GM12878 (cell line): ENCODE data around the gene IL34. TPM values are rescaled to one million over a fixed set of nuclear protein-coding genes. Genes with fewer than 3 reads are reported as not detected.

Experiments used
- ATAC-seq: fragments of 200-7000 bp; cut with Tn5 transposase; 3 replicates; pipeline ENCODE4 v1.9.1; 2020; ENCODE audit warnings: mild to moderate bottlenecking, moderate library complexity
- BruUV-seq: library from RNA; stranded (reverse); fragments of 400-500 nt; replicated peaks from 2 replicates; lab custom pipeline; 2021; lab: Mats Ljungman, UMichigan
- CTCF ChIA-PET: fragments of 300-600 bp; sonication (Branson Sonifier 250); formaldehyde crosslinking; extraction: SDS; loops from one replicate; lab custom pipeline; 2021; ENCODE audit warnings: inconsistent platforms; lab: Yijun Ruan, JAX
- POLR2A ChIA-PET: fragments of 350-600 bp; formaldehyde crosslinking; extraction: SDS; loops from one replicate; lab custom pipeline; 2021; ENCODE audit warnings: inconsistent platforms; lab: Charles Lee
- RAD21 ChIA-PET: fragments of 300-600 bp; sonication (Branson Sonifier 250); formaldehyde crosslinking; loops from one replicate; lab custom pipeline; 2023; ENCODE audit warnings: antibody characterized with exemption; ENCODE audit not compliant: unreplicated experiment; lab: Charles Lee
- SMC1A ChIA-PET: fragments of 300-600 bp; sonication (Branson Sonifier 250); formaldehyde crosslinking; loops from one replicate; lab custom pipeline; 2023; ENCODE audit not compliant: unreplicated experiment, uncharacterized antibody; lab: Charles Lee
- DNase-seq: peaks from one replicate; pipeline ENCODE4 v3.0.0-alpha.2; 2011; ENCODE audit warnings: low read depth, low spot score
- FAIRE-seq: peaks from 3 replicates; lab custom pipeline; 2011; peaks lifted over from hg19 to GRCh38; lab: Jason Lieb, UNC
- H2AFZ ChIP-seq: 2 replicates; pipeline ENCODE4 v1.6.0; 2011; ENCODE audit warnings: low read depth, low read length, control low read depth; ENCODE audit not compliant: control insufficient read depth
- H3K27ac ChIP-seq: 2 replicates; pipeline ENCODE4 v1.5.1; 2011; ENCODE audit warnings: control low read depth; ENCODE audit not compliant: control insufficient read depth, insufficient read depth
- H3K27me3 ChIP-seq, 2 experiments: replicated peaks in 1 of 2; 2 replicates each; pipeline versions ENCODE4 v1.6.0 to v1.6.1; 2011; ENCODE audit warnings: low read length in 1 of 2; ENCODE audit not compliant: control insufficient read depth in 2 of 2, insufficient read depth in 2 of 2
- H3K36me3 ChIP-seq, 2 experiments: 2 replicates each; pipeline ENCODE4 v1.5.1; 2011; ENCODE audit warnings: low read length in 1 of 2; ENCODE audit not compliant: control insufficient read depth in 2 of 2, insufficient read depth in 2 of 2
- H3K4me1 ChIP-seq: 2 replicates; pipeline ENCODE4 v1.6.1; 2011; ENCODE audit warnings: mild to moderate bottlenecking, low read length, moderate library complexity, mixed read lengths; ENCODE audit not compliant: control insufficient read depth, insufficient read depth
- H3K4me2 ChIP-seq: 2 replicates; pipeline ENCODE4 v1.6.0; 2011; ENCODE audit warnings: control low read depth; ENCODE audit not compliant: control insufficient read depth, insufficient read depth
- H3K4me3 ChIP-seq: fragments of 200-600 bp; sonication (generic); 2 replicates; pipeline ENCODE4 v1.5.1; 2016
- H3K79me2 ChIP-seq: 2 replicates; pipeline ENCODE4 v1.6.0; 2011; ENCODE audit warnings: low read length; ENCODE audit not compliant: control insufficient read depth, insufficient read depth
- H3K9ac ChIP-seq: 2 replicates; pipeline ENCODE4 v1.8.0; 2011; ENCODE audit warnings: low read length, control low read depth, mixed read lengths; ENCODE audit not compliant: control insufficient read depth, insufficient read depth
- H3K9me3 ChIP-seq: replicated peaks from 3 replicates; pipeline ENCODE4 v1.5.1; 2011; ENCODE audit warnings: mild to moderate bottlenecking, low read length; ENCODE audit not compliant: control insufficient read depth, insufficient read depth
- H4K20me1 ChIP-seq: 2 replicates; pipeline ENCODE4 v1.6.0; 2011; ENCODE audit not compliant: control insufficient read depth, insufficient read depth
- ASH2L ChIP-seq: fragments of 300-600, 200-600 bp; sonication (generic); IDR thresholded peaks from 2 replicates; pipeline ENCODE4 v1.6.1; 2017; ENCODE audit warnings: low read depth, mild to moderate bottlenecking, borderline replicate concordance
- BCL11A ChIP-seq: IDR thresholded peaks from 2 replicates; pipeline ENCODE4 v1.6.1; 2011; ENCODE audit warnings: low read depth, low read length
- CBX5 ChIP-seq: sonication (generic); IDR thresholded peaks from 2 replicates; pipeline ENCODE4 v1.6.1; 2016; ENCODE audit warnings: low read depth, moderate library complexity, mild to moderate bottlenecking, inconsistent platforms
- GATAD2B ChIP-seq: fragments of 450-650 bp; conservative IDR thresholded peaks from 2 replicates; pipeline ENCODE4 v1.6.1; 2017; ENCODE audit warnings: low read depth, mild to moderate bottlenecking, moderate library complexity
- IRF4 ChIP-seq: IDR thresholded peaks from 2 replicates; pipeline ENCODE4 v1.6.1; 2011; ENCODE audit warnings: low read depth, low read length
- KDM1A ChIP-seq: fragments of 200-600 bp; sonication (generic); IDR thresholded peaks from 2 replicates; pipeline ENCODE4 v1.6.1; 2016; ENCODE audit warnings: borderline replicate concordance
- MTA3 ChIP-seq: IDR thresholded peaks from 2 replicates; pipeline ENCODE4 v1.6.1; 2012; ENCODE audit warnings: low read length, inconsistent platforms, borderline replicate concordance
- NRF1 ChIP-seq: conservative IDR thresholded peaks from 2 replicates; pipeline ENCODE4 v1.6.1; 2011; ENCODE audit warnings: mild to moderate bottlenecking, low read depth, low read length, improper control_type of control experiment
- PML ChIP-seq: IDR thresholded peaks from 2 replicates; pipeline ENCODE4 v1.6.1; 2012; ENCODE audit warnings: low read length, inconsistent platforms
- POLR2AphosphoS5 ChIP-seq: IDR thresholded peaks from 2 replicates; pipeline ENCODE4 v1.6.1; 2011; ENCODE audit warnings: mild to moderate bottlenecking, low read length, inconsistent platforms
- SIX5 ChIP-seq: IDR thresholded peaks from 2 replicates; pipeline ENCODE4 v1.6.1; 2011; ENCODE audit warnings: mild to moderate bottlenecking, low read depth, low read length, moderate library complexity; ENCODE audit not compliant: severe bottlenecking
- WGBS: methylation state at CpG from one replicate; pipeline ENCODE4 v1.1.6; 2016; ENCODE audit warnings: low lambda C conversion rate; ENCODE audit not compliant: insufficient replicate concordance, insufficient coverage; ENCODE audit errors: missing lambda C conversion rate; 5-methylcytosine and 5-hydroxymethylcytosine counted together
- in situ Hi-C: fragments of 300-500 bp; cut with MboI; formaldehyde crosslinking; loops from 9 replicates; pipeline ENCODE4 v1.14.3; 2018; ENCODE audit warnings: mixed read lengths
- intact Hi-C: fragments of 100-400 bp; cut with micrococcal nuclease; formaldehyde crosslinking; loops from one replicate; pipeline ENCODE4 v1.14.2; 2022; ENCODE audit not compliant: unreplicated experiment
- polyA plus RNA-seq, 11 experiments: library from polyadenylated mRNA; depleted of rRNA in 4 of 11; unstranded in 6 of 11; stranded (reverse) in 5 of 11; fragments of >200 nt; fragmentation: Nextera tagmentation in 4 of 11; fragmentation: Illumina TruSeq in 1 of 11; extraction: Ambion mirVana in 4 of 11; extraction: Trizol in 1 of 11; gene quantifications; 1 replicate in 1 of 11; 2 replicates in 10 of 11; pipeline versions ENCODE4 v1.2.1 to v1.2.3, GENCODE V29; 2011 to 2016; ENCODE audit warnings: inconsistent platforms in 2 of 11, missing spikeins in 2 of 11, low read depth in 1 of 11
- total RNA-seq, 4 experiments: library from RNA; depleted of rRNA in 3 of 4; stranded (reverse); fragments of >200 nt in 3 of 4; fragmentation: Illumina TruSeq in 1 of 4; extraction: Trizol in 1 of 4; gene quantifications; 2 replicates each; pipeline versions ENCODE4 v1.2.1 to v1.2.3, GENCODE V29; 2013 to 2021
- TF ChIP-seq, protein P1 (sequence below): fragments of 450-650 bp; IDR thresholded peaks from 2 replicates; pipeline ENCODE4 v1.6.1; 2018; ENCODE audit warnings: borderline replicate concordance, mild to moderate bottlenecking; ENCODE audit not compliant: partially characterized antibody
- TF ChIP-seq, protein P2 (sequence below): fragments of 450-650 bp; IDR thresholded peaks from 2 replicates; pipeline ENCODE4 v1.6.1; 2017; ENCODE audit warnings: mild to moderate bottlenecking, moderate library complexity

IL34 gene
- total and polyA plus RNA-seq, 10 of the 15 experiments (the other 5 are each of a cell fraction or from before 2014, with no cell fraction given), result 0.27 to 0.40 TPM; not detected in 8

- Histone ChIP-seq H3K9me3 (no peaks in the 10 kb centered on the region), H3K27ac (no peak overlapping the region), H3K4me2 (no peak overlapping the region), H3K9ac (no peak overlapping the region), H4K20me1 (no peaks in the 10 kb centered on the region), H3K36me3 (no peaks in the 10 kb centered on the region; a peak in 3 of 4 replicates), H2AFZ (no peak overlapping the region), H3K27me3 (no peaks in the 10 kb centered on the region), H3K79me2 (no peaks in the 10 kb centered on the region), H3K4me3 (no peak overlapping the region), H3K4me1 (no peaks in the 10 kb centered on the region)
- CTCF ChIA-PET, result no interaction called here
- DNase-seq (no peak), ATAC-seq (no peak), FAIRE-seq (no peak)
- intact Hi-C loops (no loop called here), in situ Hi-C loops (no loop called here)
- RAD21 ChIA-PET, result no interaction called here
- 71% methylated on average over 3 of the region's 3 CpGs for WGBS
- SMC1A ChIA-PET, result no interaction called here
- POLR2A ChIA-PET, result no interaction called here
- TF ChIP-seq, protein P1, sequence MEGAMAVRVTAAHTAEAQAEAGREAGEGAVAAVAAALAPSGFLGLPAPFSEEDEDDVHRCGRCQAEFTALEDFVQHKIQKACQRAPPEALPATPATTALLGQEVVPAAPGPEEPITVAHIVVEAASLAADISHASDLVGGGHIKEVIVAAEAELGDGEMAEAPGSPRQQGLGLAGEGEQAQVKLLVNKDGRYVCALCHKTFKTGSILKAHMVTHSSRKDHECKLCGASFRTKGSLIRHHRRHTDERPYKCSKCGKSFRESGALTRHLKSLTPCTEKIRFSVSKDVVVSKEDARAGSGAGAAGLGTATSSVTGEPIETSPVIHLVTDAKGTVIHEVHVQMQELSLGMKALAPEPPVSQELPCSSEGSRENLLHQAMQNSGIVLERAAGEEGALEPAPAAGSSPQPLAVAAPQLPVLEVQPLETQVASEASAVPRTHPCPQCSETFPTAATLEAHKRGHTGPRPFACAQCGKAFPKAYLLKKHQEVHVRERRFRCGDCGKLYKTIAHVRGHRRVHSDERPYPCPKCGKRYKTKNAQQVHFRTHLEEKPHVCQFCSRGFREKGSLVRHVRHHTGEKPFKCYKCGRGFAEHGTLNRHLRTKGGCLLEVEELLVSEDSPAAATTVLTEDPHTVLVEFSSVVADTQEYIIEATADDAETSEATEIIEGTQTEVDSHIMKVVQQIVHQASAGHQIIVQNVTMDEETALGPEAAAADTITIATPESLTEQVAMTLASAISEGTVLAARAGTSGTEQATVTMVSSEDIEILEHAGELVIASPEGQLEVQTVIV, result no peak
- no peak for TF ChIP-seq ASH2L
- no peak for TF ChIP-seq SIX5
- no peak for TF ChIP-seq IRF4
- no TSS peak for BruUV-seq
These were observed 54.7 kb downstream of the IL34 start for GRCh38 chr16:70701036-70701435.

- ChIA-PET RAD21 (no interaction called here), SMC1A (no interaction called here), POLR2A (no interaction called here), CTCF (no interaction called here)
- 94% methylated on average over 9 of the region's 9 CpGs for WGBS
- no peak overlapping the region for H3K4me3 ChIP-seq
- H3K36me3 ChIP-seq, result no peaks in the 10 kb centered on the region; a peak in 3 of 4 replicates
- H3K4me1 ChIP-seq, result no peaks in the 10 kb centered on the region
- no peak for FAIRE-seq
- H3K27me3 ChIP-seq, result no peaks in the 10 kb centered on the region
- H3K4me2 ChIP-seq, result no peak overlapping the region
- DNase-seq, result no peak
- H3K9me3 ChIP-seq, result no peaks in the 10 kb centered on the region
- H4K20me1 ChIP-seq, result no peaks in the 10 kb centered on the region
- ATAC-seq, result no peak
- no peak overlapping the region for H3K27ac ChIP-seq
- H2AFZ ChIP-seq, result no peak overlapping the region
- BruUV-seq, result no TSS peak
- TF ChIP-seq KDM1A, result no peak
- TF ChIP-seq GATAD2B, result no peak
- no peak for TF ChIP-seq CBX5
- TF ChIP-seq PML, result no peak
- TF ChIP-seq, protein P2, sequence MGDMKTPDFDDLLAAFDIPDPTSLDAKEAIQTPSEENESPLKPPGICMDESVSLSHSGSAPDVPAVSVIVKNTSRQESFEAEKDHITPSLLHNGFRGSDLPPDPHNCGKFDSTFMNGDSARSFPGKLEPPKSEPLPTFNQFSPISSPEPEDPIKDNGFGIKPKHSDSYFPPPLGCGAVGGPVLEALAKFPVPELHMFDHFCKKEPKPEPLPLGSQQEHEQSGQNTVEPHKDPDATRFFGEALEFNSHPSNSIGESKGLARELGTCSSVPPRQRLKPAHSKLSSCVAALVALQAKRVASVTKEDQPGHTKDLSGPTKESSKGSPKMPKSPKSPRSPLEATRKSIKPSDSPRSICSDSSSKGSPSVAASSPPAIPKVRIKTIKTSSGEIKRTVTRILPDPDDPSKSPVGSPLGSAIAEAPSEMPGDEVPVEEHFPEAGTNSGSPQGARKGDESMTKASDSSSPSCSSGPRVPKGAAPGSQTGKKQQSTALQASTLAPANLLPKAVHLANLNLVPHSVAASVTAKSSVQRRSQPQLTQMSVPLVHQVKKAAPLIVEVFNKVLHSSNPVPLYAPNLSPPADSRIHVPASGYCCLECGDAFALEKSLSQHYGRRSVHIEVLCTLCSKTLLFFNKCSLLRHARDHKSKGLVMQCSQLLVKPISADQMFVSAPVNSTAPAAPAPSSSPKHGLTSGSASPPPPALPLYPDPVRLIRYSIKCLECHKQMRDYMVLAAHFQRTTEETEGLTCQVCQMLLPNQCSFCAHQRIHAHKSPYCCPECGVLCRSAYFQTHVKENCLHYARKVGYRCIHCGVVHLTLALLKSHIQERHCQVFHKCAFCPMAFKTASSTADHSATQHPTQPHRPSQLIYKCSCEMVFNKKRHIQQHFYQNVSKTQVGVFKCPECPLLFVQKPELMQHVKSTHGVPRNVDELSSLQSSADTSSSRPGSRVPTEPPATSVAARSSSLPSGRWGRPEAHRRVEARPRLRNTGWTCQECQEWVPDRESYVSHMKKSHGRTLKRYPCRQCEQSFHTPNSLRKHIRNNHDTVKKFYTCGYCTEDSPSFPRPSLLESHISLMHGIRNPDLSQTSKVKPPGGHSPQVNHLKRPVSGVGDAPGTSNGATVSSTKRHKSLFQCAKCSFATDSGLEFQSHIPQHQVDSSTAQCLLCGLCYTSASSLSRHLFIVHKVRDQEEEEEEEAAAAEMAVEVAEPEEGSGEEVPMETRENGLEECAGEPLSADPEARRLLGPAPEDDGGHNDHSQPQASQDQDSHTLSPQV, result no peak
- TF ChIP-seq NRF1, result no peak
- no peak for TF ChIP-seq BCL11A
- TF ChIP-seq POLR2AphosphoS5, result no peak
- no peak for TF ChIP-seq MTA3
- H3K9ac ChIP-seq, result no peak overlapping the region
- no peaks in the 10 kb centered on the region for H3K79me2 ChIP-seq
- intact Hi-C loops, result no loop called here
- in situ Hi-C loops, result no loop called here
These were observed 55.2 kb downstream of the IL34 start for GRCh38 chr16:70701596-70701995.
